Neural cell (in vitro differentiated cells): ENCODE measurements around the gene ANAPC2. TPM values are rescaled to one million over a fixed set of nuclear protein-coding genes. Genes with fewer than 3 reads are reported as not detected.

Source experiments
- H2AFZ ChIP-seq: fragments of 200-600, 300-800 bp; sonication (generic), shearing (Covaris generic); 2 replicates; pipeline ENCODE4 v1.6.0; 2014; ENCODE audit warnings: low read depth, mild to moderate bottlenecking, antibody characterized with exemption, low read length, moderate library complexity
- H3F3A ChIP-seq: fragments of 200-600 bp; shearing (Covaris generic); 2 replicates; pipeline ENCODE4 v1.6.1; 2016; ENCODE audit warnings: mild to moderate bottlenecking, moderate library complexity, mixed read lengths, antibody characterized with exemption, low read length; ENCODE audit not compliant: insufficient read depth, poor library complexity, severe bottlenecking
- H3K27ac ChIP-seq: fragments of 200-600, 300-800 bp; sonication (generic), shearing (Covaris generic); 2 replicates; pipeline ENCODE4 v1.5.1; 2014; ENCODE audit warnings: mild to moderate bottlenecking, low read length, moderate library complexity
- H3K27me3 ChIP-seq: fragments of 300-800, 200-600 bp; sonication (generic), shearing (Covaris generic); 2 replicates; pipeline ENCODE4 v1.6.0; 2014; ENCODE audit warnings: mild to moderate bottlenecking, low read depth, low read length, moderate library complexity; ENCODE audit not compliant: insufficient read depth
- H3K36me3 ChIP-seq: fragments of 300-800, 200-600 bp; sonication (generic), shearing (Covaris generic); 2 replicates; pipeline ENCODE4 v1.5.1; 2014; ENCODE audit warnings: mild to moderate bottlenecking, antibody characterized with exemption, low read length, moderate library complexity; ENCODE audit not compliant: insufficient read depth
- H3K4me2 ChIP-seq: fragments of 300-800, 200-600 bp; sonication (generic), shearing (Covaris generic); 2 replicates; pipeline ENCODE4 v1.6.0; 2014; ENCODE audit warnings: mild to moderate bottlenecking, low read length
- H3K4me3 ChIP-seq: fragments of 300-800, 200-600 bp; sonication (generic), shearing (Covaris generic); 2 replicates; pipeline ENCODE4 v1.5.1; 2014; ENCODE audit warnings: mild to moderate bottlenecking, low read length, moderate library complexity
- H3K79me2 ChIP-seq: fragments of 200-600 bp; shearing (Covaris generic); replicated peaks from 2 replicates; pipeline ENCODE4 v1.6.0; 2014; ENCODE audit warnings: mild to moderate bottlenecking, low read length, moderate library complexity; ENCODE audit not compliant: insufficient read depth
- H3K9ac ChIP-seq: fragments of 300-800, 200-600 bp; sonication (generic), shearing (Covaris generic); 2 replicates; pipeline ENCODE4 v1.6.1; 2016; ENCODE audit warnings: mild to moderate bottlenecking, low read length, mixed read lengths
- H3K9me2 ChIP-seq: fragments of 200-600 bp; shearing (Covaris generic); 2 replicates; pipeline ENCODE4 v1.6.1; 2016; ENCODE audit warnings: mild to moderate bottlenecking, low read length, mixed read lengths; ENCODE audit not compliant: insufficient read depth
- H3K9me3 ChIP-seq: fragments of 200-600, 300-800 bp; sonication (generic), shearing (Covaris generic); 2 replicates; pipeline ENCODE4 v1.6.1; 2016; ENCODE audit warnings: mild to moderate bottlenecking, mixed run types, low read length, moderate library complexity, mixed read lengths
- H4K20me1 ChIP-seq: fragments of 200-600 bp; shearing (Covaris generic); 2 replicates; pipeline ENCODE4 v1.6.1; 2016; ENCODE audit warnings: mild to moderate bottlenecking, mixed run types; ENCODE audit not compliant: insufficient read depth
- EP300 ChIP-seq: fragments of 450-650 bp; conservative IDR thresholded peaks from 2 replicates; pipeline ENCODE4 v1.6.1; 2014; ENCODE audit warnings: antibody characterized with exemption, mild to moderate bottlenecking, moderate library complexity; ENCODE audit not compliant: poor library complexity, severe bottlenecking
- EZH2 ChIP-seq: fragments of 200-600, 300-800 bp; shearing (Covaris generic), sonication (generic); IDR thresholded peaks from 2 replicates; pipeline ENCODE4 v1.6.1; 2014; ENCODE audit warnings: antibody characterized with exemption, low read length, borderline replicate concordance, mild to moderate bottlenecking; ENCODE audit not compliant: insufficient read depth, poor library complexity, severe bottlenecking
- MXI1 ChIP-seq: fragments of 450-650 bp; conservative IDR thresholded peaks from 2 replicates; pipeline ENCODE4 v1.6.1; 2014; ENCODE audit warnings: antibody characterized with exemption, mild to moderate bottlenecking; ENCODE audit not compliant: poor library complexity, severe bottlenecking
- POLR2AphosphoS5 ChIP-seq: IDR thresholded peaks from 2 replicates; pipeline ENCODE4 v1.6.1; 2012
- RAD21 ChIP-seq: fragments of 450-650 bp; conservative IDR thresholded peaks from 2 replicates; pipeline ENCODE4 v1.6.1; 2014; ENCODE audit warnings: antibody characterized with exemption, mild to moderate bottlenecking, moderate library complexity
- REST ChIP-seq: IDR thresholded peaks from 2 replicates; pipeline ENCODE4 v1.6.1; 2012; ENCODE audit warnings: borderline replicate concordance
- SMC3 ChIP-seq: fragments of 450-650 bp; conservative IDR thresholded peaks from 2 replicates; pipeline ENCODE4 v1.6.1; 2014; ENCODE audit warnings: antibody characterized with exemption, mild to moderate bottlenecking, moderate library complexity; ENCODE audit not compliant: poor library complexity
- TAF1 ChIP-seq: IDR thresholded peaks from 2 replicates; pipeline ENCODE4 v1.6.1; 2012; ENCODE audit warnings: low read depth
- polyA plus RNA-seq: library from polyadenylated mRNA; depleted of rRNA; stranded (reverse); fragments of >200 nt; gene quantifications from 2 replicates; pipeline ENCODE4 v1.2.3, GENCODE V29; 2014
- TF ChIP-seq, protein P1 (sequence below): fragments of 450-650 bp; IDR thresholded peaks from 2 replicates; pipeline ENCODE4 v1.5.1; 2014; ENCODE audit warnings: antibody characterized with exemption, mild to moderate bottlenecking, moderate library complexity; ENCODE audit not compliant: poor library complexity, severe bottlenecking

Gene ANAPC2
- polyA plus RNA-seq, 1 donor from 2014 or later: 38.1 TPM

DNA sequence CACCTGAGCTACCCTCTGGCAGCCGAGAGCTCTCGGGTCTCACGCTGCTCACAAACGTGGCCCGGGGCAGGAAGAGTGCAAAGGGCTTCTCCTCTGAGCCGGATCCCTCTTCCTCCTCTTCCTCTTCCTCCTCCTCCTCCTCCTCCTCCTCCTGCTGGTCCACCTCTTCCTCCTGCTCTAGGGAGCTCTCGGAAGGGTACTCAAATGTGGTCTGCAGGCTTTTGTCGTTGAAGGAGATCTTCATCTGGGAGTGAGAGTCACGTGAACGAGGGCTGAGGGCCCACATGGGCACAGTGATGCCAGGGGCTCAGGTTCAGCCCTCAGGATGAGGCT lies 4.1 kb upstream of the ANAPC2 start:
- no peaks in the 10 kb centered on the region for H3K36me3 ChIP-seq
- no peak overlapping the region for H3K4me3 ChIP-seq
- H3K9ac ChIP-seq: no peak overlapping the region
- H3K27ac ChIP-seq: no peak overlapping the region
- H3K4me2 ChIP-seq: no peak overlapping the region
- H4K20me1 ChIP-seq: no peaks in the 10 kb centered on the region
- H3K9me3 ChIP-seq: no peaks in the 10 kb centered on the region
- no peak for TF ChIP-seq EZH2
- no peak for TF ChIP-seq EP300
- no peak for TF ChIP-seq REST
- TF ChIP-seq, protein P1, sequence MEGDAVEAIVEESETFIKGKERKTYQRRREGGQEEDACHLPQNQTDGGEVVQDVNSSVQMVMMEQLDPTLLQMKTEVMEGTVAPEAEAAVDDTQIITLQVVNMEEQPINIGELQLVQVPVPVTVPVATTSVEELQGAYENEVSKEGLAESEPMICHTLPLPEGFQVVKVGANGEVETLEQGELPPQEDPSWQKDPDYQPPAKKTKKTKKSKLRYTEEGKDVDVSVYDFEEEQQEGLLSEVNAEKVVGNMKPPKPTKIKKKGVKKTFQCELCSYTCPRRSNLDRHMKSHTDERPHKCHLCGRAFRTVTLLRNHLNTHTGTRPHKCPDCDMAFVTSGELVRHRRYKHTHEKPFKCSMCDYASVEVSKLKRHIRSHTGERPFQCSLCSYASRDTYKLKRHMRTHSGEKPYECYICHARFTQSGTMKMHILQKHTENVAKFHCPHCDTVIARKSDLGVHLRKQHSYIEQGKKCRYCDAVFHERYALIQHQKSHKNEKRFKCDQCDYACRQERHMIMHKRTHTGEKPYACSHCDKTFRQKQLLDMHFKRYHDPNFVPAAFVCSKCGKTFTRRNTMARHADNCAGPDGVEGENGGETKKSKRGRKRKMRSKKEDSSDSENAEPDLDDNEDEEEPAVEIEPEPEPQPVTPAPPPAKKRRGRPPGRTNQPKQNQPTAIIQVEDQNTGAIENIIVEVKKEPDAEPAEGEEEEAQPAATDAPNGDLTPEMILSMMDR: no peak
- no peak for TF ChIP-seq POLR2AphosphoS5
- H3K79me2 ChIP-seq: peaks cover 8% of the 10 kb centered on the region
- no peaks in the 10 kb centered on the region for H3K9me2 ChIP-seq
- no peaks in the 10 kb centered on the region for H3K27me3 ChIP-seq
- H3F3A ChIP-seq: no peaks in the 10 kb centered on the region
- H2AFZ ChIP-seq: no peak overlapping the region

DNA sequence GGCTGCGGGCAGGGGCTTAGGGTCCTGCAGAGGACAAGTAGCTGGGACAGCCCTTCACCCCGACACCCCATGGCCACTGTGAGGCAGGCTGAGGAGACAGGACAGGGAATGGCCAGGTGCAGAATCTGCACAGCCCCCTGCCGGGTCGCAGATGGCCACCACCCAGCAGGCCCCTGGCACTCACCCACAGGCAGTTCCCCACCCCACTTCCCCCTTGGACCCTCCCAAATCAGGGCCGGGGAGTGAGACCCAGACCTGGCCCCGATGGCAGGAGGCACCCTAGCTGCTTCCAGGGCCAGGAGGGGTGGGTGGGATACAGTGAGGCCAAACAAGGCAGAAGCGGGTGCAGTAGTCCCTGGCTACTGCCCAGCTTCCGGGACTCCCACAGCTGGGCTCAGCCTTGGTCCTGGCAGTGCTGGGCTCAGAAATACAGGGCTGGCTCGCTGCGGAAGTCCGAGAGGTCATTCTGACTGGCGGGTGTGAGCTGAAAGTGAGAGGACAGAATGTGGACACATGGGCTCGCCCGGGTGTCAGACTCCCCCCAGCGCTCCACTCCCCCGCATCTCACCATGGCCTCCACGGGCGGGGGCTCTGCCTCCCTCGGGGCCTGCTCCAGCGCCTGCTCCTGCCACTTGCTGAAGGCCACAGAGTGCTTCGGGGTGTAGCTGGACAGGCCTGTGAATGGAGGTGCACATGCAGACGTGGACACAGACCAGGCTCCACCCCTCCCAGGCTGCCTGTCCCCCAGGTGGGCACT lies 3.5 kb upstream of the ANAPC2 start:
- H3K9ac ChIP-seq: no peak overlapping the region
- H4K20me1 ChIP-seq: no peaks in the 10 kb centered on the region
- no peak overlapping the region for H3K4me3 ChIP-seq
- H3K79me2 ChIP-seq: peaks cover 13% of the 10 kb centered on the region
- no peaks in the 10 kb centered on the region for H3K9me3 ChIP-seq
- H3K27me3 ChIP-seq: no peaks in the 10 kb centered on the region
- H2AFZ ChIP-seq: no peak overlapping the region
- no peaks in the 10 kb centered on the region for H3K9me2 ChIP-seq
- TF ChIP-seq EP300 (no peak), RAD21 (no peak), SMC3 (no peak), TAF1 (no peak), POLR2AphosphoS5 (no peak), EZH2 (no peak), MXI1 (no peak), REST (no peak)
- TF ChIP-seq, protein P1: no peak
- no peaks in the 10 kb centered on the region for H3K36me3 ChIP-seq
- H3K4me2 ChIP-seq: no peak overlapping the region
- no peak overlapping the region for H3K27ac ChIP-seq
- H3F3A ChIP-seq: no peaks in the 10 kb centered on the region
